GM21528 (cell line): ENCODE measurements around the gene IRS2.

Experiments
- ATAC-seq: cut with Tn5 transposase; IDR thresholded peaks from one replicate; pipeline ENCODE4 v1.9.1; 2021; ENCODE audit warnings: mild to moderate bottlenecking, moderate library complexity; ENCODE audit not compliant: unreplicated experiment, low FRiP score

The IRS2 gene

DNA sequence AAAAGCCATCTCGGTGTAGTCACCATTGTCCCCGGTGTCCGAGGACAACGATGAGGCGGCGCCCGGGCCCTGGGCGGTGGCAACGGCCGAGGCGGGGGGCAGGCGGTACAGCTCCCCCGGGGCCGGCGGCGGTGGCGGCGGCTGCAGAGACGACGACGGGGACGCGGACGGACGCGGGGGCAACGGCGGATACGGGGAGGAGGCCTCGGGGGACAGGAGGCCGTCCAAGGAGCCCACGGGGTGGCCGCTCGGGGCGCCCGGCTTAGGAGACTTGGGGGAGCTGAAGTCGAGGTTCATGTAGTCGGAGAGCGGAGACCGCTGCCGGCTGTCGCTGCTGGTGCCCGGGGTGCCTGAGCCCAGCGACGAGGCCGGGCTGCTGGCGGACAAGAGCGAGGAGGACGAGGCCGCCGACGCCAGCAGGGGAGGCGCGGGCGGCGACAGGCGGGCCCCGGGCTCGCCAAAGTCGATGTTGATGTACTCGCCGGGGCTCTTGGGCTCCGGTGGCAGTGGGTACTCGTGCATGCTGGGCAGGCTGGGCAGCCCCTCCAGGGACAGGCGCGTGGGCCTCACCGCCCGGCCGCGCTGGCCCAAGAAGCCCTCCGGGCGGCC is 3.5 kb downstream of the IRS2 start:
- ATAC-seq, result no peak

DNA sequence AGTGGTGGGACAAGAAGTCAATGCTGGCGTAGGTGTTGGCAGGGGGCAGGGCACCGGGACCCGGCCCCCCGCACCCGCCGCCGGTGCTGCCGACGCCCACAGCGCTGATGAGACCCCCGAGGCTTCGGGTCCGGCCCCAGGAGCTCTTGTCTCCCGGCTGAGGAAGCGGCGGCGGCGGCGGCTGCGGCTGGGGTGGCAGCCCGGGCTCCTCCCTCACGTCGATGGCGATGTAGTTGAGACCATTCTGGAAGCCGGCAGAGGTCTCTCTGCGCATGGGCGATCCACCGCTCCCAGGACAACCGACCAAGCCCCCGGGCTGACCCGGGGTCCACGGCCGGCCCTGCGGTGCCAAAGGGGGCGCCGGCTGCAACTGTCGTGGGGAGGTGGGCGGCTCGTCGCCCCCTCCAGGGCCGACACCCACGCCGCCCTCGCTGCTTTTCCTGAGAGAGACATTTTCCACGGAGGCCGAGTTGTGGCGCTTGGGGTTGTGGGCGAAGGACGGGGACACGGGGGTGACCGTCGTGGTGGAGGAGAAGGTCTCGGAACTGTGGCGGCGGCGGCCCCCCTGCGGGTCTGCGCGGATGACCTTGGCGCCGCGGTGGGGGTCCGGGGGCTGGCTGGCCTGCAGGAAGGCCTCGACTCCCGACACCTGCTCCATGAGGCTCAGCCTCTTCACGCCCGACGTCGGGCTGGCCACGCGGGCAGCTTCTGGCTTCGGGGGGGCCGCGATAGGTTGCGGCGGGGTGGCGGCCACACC is 4.1 kb downstream of the IRS2 start:
- ATAC-seq, result no peak

DNA sequence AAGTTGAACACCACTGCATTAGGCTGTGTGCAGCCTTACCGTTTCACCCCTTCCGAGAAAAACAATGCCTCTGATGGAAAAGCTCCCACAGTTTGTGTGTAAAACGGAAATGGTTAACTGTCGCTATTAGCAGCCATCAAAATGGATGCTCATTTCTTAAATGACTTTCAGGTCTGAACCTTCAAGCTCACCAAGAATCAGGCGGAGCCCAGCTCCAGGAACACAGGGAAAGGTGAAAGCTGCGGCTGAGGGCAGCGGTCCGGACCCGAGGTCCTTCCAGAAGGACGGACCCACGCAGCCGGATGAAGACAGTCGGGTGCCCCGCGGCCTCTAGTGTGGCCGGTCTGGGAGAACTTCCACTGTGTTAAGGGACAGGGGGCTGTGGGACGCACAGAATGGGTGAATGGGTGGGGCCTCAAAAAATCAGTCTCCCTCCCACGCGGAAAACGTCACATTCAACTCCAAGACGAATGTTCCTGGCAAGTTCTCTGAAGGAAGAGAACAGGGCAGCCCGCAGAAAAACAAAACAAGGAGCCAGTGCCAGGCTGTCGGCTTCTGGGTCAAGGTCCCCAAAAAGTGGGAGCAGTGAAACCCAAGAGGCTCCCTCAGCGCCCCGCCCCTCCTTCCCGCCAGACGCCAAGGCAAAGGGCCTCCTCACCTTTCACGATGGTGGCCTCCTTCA is 4.9 kb downstream of the IRS2 start:
- no peak for ATAC-seq

DNA sequence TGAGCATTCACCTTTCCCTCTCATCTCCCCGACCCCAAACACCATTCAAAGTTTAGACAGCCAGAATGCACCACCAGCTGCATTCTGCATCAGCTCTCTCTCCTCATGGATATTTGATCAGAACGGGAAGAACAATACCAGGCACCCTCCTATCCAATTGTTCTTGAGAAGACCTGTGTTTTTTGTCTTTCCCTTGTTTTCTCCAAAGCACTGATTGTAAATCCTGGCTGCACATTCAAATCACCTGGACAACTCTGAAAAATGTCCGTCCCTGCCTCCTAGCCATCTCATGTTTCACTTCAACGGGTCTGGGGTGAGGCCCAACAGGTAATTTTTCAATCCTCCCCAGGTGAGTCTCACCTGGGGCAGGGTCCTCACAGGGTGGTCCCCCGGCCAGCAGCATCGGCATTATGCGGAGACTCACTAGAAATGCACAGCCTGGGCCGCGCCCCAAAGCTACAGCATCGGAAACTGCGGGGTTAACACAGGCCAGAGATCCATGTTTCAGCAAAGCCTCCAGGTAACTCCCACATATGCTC is 5.5 kb downstream of the IRS2 start:
- ATAC-seq, result no peak

DNA sequence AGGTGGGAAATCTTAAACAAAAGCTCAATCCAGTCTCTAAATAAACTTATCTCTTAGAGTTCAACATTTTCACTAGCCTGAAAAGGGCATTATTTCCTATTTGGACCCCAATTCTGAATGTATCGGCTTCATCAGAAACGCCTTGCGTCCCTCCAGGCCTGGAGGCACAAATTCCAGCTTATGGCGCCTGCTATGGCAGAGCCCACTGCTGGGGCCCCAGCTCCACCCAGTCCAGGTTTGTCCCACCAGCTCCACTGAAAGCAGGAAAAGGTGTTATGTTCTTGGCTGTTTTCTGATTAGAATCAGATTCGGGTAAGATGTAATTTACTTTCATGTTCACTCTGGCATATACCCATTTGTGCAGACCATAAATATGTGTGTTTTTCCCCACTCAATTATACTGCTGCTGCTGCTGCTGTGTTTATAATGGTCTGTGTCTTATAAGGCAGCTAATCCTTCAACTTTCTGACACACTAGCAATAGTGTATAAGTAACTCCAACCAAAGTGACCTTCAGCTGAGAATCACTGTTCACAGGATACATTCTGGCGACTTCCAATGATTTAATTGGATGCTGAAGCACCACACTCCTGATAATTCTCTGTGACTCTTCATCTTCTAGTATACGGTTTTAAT is 6.4 kb downstream of the IRS2 start:
- ATAC-seq, result no peak

DNA sequence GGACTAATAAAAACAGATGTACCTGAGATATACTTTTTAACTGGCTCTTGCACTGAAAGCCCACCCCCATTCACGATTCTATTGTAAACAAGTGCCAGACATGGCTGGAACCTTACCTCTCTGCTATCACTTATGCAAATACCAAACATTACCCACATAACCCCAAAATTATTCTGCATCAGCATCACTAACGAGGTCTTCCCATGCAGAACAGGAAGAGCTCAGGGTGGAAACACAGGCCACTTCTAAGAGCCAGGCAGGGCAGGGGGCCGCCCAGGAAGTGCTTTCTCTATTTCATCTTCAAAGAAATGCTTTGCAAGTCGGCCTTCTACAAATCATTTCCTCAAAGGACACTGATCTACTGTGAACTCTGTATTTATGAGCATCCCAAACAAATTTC is 7.3 kb downstream of the IRS2 start:
- ATAC-seq, result no peak

DNA sequence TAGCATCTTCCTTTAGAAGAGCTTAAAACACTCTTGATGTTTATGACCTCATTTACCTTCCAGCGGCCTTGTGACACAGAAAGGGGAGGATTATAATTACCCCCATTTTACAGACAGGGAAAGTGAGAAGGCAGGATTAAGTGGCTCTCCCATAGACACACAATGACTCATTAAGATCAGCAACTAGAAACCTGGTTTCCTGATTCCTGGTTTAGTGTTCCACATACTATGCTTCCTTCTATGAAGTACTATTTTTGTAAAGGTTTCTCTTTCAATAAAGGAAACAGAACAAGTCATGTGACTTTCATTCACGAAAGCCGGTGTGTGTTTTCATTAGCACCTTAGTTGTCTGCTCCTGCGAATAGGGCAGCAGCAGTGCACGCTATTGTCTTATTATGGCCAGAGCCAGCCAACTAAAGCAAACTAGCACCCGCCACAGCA is 8.3 kb downstream of the IRS2 start:
- ATAC-seq, result no peak

DNA sequence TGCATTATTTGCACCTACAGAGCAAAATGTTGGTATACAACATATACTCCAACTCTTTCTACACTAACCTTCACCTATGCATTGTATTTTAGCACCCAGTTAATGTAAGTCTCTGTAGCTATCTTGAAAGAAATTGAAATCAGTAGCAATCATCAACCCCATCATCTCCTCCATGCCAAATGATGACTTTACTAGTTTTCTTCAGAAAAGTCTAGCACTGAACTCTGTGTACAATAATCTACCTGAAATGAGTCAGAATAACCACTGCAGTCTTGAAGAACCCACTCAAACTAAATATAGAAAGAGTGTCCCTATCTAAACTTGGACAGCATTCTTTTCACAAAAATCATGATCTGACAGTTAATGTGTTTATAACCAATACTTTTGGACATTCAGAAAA is 9.8 kb downstream of the IRS2 start:
- no peak for ATAC-seq

DNA sequence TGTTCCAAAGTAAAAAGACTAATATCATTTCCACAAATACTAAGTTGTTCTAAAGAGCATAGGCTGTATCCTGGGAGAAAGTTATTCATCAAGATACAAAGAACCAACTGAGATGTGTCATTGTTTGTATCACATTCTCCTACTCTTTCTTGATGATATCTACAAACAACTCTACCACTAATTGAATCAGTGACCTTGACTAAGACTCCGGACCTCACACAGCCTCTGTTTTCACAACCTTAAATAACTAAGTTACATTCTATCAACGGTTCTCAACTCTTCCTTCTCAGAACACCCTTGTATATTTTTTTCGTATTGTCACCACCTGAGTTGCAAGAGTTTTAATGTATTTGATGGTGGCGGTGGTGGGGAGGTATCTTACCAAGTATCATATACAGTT is 12.6 kb downstream of the IRS2 start:
- ATAC-seq, result no peak

DNA sequence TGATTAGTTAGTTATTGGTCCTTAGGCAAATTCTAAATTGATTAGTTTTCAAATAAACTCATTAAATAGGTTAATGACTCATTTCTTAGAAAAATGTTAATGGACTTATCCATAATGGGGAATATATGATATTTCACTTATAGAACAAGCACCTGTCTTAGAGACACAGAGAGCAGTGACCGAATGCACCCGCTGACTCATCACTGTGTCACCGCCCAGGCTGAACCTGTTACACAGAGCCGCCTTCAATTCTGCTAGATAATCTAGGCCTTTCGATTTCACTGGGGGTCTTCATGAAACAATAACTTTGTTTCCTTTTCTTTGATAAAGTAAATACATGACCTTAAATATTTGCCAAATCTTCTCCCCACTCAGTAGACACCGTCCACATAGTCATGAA is 13.1 kb downstream of the IRS2 start:
- ATAC-seq, result no peak

DNA sequence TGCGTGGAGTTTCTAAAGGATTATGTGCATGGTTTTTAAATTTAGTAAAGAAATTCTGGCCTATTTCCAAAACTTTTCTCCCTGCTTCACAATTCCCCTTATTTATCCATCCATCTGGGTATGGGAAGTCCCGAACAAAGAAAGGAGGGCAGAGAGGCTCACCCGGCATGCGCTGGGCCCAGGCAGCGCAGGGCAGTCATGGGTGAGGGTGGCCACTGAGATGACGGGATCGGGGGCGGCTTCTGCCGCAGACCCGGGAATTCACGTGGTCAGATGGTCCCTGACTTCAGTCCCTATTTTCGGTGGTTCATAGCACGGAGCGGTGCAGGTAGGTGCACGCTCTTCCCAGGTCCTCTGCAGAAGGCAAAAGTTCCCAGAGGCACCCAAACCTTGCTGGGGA is 14.5 kb downstream of the IRS2 start:
- no peak for ATAC-seq

DNA sequence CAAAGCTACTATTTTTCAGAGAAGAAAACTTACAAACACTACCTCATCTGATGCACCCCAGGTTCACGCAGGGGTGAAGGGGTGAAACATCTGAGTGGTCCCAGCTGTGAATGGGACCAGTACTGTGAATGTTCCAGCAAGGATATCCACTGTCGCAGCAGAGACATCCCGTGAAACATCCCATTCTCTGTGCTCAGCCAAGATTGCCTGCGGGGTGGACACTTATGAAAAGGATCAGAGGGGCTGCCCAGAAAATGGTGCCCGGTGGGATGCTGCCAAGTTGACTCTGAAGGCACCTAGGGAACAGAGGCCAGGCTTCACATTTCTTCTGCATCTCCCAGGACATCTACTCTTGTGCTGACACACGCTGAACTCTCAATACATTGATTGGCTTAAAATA is 15.9 kb downstream of the IRS2 start:
- no peak for ATAC-seq

DNA sequence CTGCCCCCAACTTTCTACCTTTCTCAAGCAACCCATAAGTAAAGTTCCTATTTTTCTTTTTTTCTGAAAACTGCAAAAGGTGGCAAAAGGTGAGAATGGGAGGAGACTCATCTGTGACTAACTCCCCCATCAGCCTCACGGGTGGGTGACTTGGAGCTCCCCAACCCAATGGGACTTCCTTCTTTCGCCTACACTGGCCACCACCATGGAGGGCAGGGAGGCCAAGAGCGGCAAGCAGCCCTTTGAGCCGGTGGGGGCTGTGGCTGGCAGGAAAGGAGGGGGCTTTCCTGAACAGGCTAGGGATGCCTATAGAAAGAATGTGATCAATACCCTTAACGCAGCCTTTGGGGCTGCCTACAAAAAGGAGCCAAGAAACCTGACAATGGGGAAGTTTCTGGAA is 16.5 kb downstream of the IRS2 start:
- ATAC-seq, result no peak

DNA sequence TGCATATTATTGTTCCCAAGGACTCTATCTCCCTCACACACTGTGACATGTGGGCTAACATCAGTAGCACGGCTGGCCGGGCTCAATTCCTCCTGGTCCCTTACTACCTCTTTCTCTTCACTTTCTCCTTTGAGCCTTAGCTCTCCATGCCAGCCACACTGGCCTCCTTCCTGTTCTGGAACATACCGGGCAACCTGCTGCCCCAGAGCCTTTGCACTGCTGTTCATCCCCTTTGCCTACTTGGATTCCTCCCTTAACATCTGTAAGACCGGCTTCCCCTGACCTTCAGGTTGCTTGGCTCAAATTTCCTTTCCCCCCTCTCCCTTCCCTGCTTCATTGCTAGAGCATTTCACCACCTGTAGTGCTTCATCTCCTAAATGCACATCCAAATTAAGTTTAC is 17.1 kb downstream of the IRS2 start:
- no peak for ATAC-seq

DNA sequence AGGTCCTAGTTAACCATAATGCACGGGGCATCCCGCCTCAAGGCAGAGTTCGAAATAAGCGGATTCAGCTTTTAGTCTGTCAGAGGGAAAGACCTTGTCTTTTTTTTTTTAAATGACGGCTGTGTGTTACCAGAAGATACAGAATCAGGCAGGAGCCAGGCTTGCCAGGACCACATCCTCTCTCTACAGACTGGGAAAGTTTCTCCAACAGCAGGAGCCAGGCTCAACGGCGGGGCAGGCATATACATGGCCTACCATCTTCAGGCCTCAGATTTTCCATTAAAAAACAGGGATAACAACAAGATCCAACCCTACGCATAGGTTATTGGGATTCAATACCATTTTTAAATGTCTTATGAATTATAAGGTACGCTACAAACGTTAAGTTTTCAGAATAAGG is 17.8 kb downstream of the IRS2 start:
- no peak for ATAC-seq

DNA sequence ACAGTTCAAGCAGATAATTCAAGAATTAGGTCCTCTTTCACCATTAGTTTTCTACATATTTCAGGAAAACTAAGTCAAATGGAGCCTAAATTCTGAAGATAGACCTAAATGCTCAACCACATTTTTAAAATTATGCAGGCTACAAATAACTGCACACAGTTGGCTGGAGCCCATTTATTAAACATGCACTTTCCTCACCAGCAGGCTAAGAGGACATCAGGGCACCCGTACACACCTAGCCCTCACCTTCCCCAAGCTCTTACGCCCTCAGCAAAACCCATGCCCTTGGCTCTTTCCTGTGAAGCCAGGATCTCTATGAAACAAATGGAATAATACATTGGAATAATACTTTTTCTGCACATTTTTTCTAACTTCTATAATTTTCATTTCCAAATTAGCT is 18.2 kb downstream of the IRS2 start:
- no peak for ATAC-seq

DNA sequence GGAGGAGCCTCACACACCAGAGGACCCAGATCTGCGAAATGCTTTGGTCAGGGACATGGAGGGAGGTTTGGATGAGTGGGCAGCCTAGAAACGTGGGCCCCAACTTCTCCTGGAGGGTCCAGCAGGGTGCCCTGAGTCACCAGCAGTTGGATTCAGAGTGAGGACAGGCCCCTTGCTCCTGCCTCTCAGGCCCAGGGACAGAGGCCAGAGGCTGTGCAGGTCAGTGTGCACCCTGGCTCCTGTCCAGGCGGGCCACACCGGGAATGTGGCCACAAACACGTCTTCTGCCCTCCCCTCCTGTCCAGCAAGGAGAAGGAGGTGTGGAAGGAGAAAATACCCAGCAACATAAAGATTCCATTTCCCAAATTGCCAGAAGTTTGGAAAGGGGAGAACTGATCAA is 19.4 kb downstream of the IRS2 start:
- no peak for ATAC-seq

DNA sequence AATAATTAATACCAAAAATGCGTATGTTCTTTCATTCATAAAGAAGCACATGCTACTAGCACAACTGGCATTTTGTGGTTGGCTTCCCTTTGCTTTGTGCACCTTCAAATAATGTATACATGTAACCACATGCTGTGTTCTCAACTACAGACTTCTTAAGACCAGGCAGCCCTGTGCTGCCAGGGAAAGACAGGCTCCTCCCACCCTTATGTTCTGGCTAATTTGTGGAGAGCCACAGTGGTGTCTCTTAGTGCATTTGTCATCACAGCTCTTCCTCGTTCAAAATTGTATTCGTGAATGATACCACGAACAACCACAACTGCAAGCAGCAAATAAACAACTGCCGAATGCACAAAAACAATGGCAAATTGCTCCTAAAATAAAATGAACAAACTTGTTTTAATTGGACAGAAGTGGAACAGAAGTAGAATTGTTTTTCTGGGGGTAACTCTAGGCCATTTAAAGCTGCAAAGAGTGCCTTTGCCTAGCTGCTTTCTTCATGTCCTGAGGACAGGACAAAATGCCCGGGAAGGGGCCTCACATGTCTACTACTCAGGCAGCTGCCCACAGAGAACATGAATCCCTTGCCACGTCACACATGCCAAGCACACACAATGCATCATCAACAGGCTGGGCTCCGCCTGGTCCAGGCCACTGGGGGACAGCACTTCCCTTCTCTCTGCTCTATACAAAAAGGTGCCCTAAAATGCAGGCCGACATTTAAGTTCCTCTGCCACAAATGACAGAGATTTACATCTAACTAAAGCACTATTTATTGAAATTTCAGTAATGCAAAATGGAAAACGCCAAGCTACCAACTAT is 21.7 kb downstream of the IRS2 start:
- no peak for ATAC-seq

DNA sequence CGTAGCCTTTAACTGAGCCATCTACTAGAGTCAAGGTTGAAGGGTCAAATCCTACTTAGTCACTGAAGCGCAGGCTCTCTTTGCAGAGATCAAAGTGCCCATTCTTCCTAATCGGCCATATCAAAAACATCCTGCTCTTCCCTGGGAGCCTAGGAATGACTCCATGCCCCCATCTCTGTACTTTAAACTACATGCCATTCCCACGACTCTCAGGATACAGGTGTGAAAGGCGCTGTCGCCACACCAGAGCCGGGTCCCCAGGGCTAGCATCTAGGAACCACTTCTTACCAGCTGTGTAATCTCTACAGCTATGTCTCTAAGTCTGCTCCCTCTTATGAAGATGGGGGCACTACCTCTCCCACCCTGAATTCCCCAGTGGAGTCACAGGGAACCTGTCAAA is 22.3 kb downstream of the IRS2 start:
- ATAC-seq, result no peak

DNA sequence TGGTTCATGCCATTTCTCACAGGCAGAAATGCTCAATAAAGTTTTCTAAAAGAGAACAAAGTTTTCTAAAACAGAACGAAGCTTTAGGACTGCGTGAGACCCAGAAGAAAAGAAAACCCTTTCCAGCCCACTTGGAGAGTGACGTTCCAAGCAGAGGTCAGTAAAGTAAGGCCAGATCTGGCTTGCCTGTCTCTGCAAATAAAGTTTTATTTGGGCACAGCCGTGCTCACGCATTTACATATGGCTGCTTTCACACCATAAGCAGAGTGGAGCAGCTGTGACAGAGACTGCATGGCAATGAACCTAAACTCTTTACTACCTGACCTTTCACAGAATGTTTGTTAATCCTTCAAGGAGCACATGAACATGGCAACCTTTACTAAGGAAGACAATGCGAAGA is 23.6 kb downstream of the IRS2 start:
- no peak for ATAC-seq
